Embryonic facial prominence (tissue), 1 donor: Measurements from ENCODE around the gene SHBG.
A peak's percentile ranks its signal among the peaks of the same experiment; 100 is the strongest.

Experiments used
- DNase-seq: peaks from one replicate; pipeline ENCODE4 v3.0.0-alpha.2; 2016; ENCODE audit errors: extremely low spot score

The SHBG gene

DNA sequence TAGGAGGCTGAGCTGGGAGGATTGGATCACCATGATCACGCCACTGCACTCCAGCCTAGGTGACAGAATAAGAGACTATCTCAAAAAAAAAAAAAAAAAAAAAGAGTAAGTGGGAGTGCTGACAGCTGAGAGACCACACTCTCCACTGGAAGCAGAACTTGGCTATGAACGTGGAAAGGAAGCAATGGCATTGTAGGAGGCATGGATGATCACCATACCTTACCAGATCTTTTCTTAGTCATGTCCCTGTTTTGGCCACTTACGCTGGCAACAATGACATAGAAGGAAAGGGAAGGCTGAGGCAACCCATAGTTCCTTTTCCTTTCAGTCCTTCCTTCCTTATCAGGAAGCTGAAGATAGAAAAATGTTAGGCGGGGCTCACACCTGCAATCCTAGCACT lies 17.1 kb downstream of the SHBG start:
- DNase-seq: no peak

DNA sequence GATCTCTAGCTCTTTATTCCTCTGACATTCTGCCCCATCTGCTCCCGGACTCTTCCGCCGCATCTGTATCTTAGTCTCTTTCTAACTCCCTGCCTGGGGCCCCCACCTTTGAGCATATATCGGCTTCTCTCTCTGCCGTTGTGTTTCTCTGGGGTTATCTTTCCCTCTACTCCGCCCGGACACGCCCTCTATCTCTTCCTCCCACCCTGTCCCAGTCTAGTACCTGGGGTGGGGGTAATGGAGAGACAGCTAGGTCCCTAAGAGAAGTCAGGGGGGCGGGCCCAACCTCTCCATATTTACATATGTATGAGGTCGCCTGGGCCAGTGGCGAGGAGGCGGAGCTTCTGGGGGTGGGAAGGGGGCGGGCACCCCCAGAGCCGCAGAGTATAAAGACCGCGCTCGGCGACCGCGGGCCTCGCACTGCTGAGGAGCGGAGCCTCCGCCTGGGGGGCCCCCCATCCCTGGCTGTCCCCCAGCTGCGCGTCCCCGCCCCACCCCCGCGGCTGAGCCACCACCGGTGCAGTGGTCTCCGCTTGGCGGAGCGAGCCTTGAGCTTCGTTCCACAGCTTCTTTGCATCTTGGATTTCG lies 20.7 kb downstream of the SHBG start, which contains the start of gene ATP1B2:
Gene ATP1B2, plus strand, starts transcription at position 418 of the 588 bp plus-strand sequence. CDS start 593 bp downstream, outside the sequence.
- peak; percentile 50 for DNase-seq

DNA sequence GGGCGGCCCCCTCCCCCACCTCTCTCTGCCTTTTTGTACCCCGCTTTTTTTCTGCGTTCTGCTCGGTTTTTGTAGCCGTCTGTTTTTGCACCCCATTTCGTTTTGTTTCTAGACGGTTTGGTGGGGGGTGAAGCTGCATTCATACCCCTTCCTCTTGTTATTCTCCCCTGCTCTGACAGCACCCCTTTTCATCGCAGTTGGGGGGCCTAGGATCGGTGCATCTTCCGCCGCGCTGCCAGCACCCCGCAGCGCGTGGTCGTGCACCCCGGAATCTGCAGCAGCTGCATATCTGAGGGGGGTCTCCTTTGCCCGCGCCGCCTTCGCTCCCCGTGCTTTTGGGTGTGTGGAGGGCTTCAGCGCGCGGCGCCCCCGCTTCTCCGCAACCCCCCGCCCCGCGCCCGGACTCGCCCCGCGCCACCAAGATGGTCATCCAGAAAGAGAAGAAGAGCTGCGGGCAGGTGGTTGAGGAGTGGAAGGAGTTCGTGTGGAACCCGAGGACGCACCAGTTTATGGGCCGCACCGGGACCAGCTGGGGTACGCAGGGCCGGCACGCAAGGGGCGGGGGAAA lies 21.2 kb downstream of the SHBG start:
- DNase-seq: no peak

DNA sequence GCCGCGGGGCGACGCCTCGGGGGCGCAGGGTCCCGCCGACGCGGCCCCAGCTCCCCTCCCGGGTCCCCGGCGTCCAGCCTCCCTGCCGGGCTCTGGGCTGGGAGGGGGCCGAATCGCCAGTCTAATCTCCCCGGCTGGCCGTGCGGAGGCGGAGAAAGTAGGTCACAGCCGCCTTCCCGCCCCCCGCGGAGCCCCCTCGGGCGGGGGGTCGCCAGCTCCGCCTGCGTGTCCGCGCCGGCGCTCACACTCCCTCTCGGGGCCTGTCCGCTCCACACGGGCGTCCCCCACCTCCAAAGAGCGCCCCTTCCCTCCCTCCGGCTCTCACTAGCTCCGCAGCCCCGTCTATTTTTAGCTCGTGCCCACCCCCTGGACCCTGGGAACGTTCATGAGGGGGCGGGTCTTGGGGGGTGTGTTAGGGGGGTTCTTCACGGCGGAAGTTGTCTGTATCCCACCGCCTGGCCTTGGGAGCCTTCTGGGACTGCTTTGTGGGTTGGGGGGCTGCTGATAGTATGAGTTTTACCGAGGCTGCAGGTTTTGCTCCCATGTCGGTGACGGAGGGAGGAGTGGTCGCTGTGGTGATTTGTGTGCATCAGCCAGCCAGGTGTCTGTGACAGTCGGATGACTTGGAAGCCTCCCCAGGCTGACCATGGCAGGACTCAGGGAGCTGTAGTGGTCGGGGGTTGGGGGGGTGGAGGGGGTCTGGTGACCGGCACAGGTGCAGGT lies 21.9 kb downstream of the SHBG start:
- no peak for DNase-seq

DNA sequence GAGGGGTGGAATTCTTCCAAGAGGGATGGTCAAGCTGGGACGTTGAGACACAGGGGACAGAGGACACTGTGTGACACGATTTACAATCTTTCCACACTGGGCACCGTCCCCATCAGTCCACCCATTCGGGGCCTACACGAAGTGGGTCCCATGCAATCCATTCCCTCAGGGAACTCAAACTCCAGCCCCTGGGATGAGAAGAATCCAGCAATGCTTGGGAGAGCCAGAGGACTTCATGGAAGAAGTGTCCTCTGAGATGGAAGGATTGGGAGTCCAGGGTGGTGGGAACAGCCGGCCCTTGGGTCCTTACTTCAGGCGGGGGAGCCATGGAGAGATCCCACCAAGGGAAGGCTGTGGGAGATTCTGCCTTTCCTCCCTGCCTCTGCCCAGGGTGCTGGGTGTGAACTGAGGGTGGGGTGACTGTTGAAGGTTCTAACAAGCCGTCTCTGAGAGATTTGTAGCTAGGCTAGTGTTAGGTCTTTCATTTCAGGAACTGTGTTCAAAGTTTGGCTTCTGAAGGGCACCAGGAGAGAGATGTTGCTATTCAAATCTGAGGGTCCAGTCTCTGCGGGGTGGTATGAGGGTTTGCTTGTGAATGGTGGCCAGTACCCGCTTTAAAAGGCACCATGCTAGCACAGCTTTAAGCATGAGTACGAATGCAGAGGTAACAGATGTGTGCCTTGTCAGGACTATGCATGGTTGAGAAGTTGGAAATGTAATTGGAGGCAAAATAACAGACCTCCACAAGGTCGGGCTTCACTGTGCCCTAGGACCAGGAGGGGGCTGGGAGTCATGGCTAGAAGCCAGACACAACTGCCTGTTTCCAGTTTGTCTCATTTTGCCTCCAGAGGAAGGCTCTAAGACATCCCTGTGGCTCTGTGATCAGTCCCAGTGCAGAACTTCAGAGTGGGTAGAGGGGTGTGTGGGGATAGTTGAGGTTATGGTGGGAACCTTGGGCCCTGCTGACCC lies 22.7 kb downstream of the SHBG start:
- no peak for DNase-seq

DNA sequence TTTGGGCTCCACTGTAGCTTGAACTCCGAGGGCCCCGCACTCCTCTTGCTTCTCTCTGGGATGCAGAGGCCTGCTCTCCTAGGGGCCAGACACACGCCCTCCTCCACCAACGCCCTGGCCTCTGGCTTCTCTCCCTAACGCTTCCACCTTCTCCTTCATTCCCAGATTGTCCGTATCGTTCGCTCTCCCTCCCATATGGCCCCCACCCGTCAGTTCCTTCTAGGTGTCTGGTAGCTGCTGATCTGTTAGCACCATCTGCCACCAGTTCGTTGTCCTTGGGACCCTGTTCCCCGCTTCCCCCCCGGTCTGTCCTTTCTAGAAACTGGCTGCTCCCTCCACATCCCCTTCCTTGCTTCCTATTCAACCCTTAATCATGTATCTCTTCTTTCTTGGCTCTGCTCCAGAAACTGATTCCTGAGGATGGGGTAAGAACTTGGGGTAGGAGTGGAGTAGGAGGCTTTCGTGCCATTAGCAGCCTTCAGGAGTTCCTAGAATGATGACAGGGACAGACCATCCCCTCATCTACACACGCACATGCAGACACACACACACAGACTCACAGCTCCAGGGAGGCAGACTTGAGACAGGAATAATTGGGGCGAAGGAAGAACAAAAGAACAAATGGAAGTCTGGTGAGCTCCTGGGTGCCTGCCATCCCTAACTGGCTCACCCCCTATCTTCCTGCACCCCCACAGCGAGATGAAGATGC lies 25.1 kb downstream of the SHBG start:
- no peak for DNase-seq

DNA sequence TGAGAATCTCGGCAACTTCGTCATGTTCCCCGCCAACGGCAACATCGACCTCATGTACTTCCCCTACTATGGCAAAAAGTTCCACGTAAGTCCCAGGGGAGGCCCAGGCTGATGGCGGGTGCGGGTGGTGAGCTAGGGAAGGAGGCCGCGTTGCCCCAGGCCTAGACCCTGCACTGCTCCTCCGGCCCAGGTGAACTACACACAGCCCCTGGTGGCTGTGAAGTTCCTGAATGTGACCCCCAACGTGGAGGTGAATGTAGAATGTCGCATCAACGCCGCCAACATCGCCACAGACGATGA lies 25.6 kb downstream of the SHBG start:
- no peak for DNase-seq

DNA sequence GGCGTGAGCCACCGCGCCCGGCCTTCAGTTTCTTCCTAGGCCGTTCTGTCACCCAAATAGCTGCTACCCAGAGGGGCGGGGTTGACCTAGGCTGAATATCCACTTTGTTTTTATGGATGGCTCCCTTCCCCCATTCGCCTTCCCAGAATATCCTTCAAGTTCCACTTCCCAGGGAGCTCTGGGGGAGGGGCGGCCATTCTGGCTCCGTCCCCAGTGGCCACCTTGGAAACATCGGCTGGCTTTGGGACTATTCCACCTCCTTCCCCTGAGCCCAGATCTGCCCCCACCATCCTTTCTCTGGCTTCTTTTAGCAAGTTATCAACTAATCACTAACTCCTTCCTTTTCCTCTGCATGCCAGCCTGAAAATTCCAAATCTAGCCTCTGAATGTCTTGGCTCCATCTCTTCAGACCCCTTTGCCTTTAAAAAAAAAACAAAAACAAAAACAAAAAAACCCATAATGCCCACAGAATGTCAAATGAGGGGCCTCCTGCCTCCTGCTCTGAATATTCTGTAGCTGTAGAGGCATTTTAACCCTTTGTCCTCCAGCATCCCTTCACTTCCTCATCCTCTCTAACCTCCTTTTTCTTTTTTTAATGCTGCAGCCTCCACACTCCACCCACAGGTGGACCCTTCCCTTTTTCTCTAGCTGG lies 27.1 kb downstream of the SHBG start:
- DNase-seq: no peak

DNA sequence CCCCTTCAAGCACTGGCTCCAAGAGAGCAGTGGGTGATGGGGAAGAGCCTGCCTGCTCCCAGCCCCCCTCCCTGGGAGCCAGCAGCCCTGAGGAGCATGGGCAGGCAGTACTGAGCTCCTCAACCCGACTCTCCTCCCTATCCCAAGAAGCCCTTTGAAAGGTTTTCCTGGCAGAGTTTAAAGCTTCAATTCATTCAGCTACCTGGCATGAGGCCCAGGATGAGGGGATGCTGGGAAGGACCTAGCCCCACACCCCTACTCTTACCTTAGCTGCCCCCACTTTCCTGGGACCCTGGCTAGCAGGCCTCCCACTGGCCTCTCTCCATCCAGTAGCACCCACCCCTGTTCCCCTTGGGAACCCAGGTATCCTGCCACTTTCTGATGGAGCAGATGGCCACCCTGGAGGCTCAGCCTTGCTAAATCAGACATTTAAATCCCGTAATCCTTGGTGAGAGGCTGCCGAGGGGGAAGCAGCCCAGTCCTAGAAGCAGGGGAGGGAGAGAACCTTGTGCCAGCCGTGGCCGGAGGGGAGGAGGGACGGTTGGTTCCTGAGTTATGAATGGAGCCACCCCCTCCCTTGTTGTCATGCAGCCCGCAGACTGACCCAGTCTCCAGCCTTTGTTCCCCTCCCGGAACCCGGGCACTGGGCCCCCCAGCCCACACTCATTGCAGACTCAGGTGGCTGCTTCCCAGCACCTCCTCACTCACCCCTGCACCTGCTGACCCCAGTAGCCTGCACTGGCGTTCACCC lies 37.9 kb downstream of the SHBG start:
- no peak for DNase-seq

DNA sequence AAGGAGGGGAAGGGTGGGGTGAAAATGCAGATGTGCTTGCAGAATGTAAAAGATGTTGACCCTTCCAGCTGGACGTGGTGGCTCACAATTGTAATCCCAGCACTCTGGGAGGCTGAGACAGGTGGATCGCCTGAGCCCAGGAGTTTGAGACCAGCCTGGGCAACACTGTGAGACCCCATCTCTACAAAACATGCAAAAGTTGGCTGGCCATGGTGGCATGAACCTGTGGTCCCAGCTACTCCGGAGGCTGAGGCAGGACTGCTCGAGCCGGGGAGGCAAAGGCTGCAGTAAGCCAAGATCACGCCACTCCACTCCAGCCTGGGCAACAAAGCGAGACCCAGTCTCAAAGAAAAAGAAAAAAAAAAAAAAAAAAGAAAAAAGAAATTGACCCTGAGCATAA lies 38.5 kb downstream of the SHBG start:
- no peak for DNase-seq

DNA sequence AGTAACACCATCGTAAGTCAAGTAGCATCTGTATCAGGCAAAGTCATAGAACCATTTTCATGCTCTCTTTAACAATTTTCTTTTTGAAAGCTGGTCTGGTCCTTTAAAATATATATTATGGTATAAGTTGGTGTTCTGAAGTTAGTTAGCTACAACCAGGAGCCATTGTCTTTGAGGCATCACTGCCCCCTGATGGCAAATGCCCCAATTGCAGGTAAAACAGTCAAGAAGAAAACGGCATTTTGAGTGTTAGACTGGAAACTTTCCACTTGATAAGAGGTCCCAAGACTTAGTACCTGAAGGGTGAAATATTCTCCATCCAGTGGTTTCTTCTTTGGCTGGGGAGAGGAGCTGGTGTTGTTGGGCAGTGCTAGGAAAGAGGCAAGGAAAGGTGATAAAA lies 43.3 kb downstream of the SHBG start:
- DNase-seq: no peak

DNA sequence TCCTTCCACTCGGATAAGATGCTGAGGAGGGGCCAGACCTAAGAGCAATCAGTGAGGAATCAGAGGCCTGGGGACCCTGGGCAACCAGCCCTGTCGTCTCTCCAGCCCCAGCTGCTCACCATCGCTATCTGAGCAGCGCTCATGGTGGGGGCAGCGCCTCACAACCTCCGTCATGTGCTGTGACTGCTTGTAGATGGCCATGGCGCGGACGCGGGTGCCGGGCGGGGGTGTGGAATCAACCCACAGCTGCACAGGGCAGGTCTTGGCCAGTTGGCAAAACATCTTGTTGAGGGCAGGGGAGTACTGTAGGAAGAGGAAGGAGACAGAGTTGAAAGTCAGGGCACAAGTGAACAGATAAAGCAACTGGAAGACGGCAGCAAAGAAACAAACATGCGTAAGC lies 45.0 kb downstream of the SHBG start:
- DNase-seq: no peak

DNA sequence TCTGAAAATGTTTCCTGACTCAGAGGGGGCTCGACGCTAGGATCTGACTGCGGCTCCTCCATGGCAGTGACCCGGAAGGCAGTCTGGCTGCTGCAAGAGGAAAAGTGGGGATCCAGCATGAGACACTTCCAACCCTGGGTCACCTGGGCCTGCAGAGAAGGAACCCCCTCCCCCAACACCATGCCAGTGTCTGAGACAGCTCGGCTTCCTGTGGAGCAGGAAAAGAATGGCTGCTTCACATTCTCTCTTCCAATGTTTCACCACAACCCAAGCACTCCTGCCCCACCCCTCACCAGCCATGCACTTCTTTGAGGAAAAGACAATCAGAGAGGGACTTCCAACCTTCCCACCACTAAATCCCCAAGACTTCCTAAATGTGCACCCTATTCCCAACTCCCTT lies 46.6 kb downstream of the SHBG start:
- DNase-seq: no peak

DNA sequence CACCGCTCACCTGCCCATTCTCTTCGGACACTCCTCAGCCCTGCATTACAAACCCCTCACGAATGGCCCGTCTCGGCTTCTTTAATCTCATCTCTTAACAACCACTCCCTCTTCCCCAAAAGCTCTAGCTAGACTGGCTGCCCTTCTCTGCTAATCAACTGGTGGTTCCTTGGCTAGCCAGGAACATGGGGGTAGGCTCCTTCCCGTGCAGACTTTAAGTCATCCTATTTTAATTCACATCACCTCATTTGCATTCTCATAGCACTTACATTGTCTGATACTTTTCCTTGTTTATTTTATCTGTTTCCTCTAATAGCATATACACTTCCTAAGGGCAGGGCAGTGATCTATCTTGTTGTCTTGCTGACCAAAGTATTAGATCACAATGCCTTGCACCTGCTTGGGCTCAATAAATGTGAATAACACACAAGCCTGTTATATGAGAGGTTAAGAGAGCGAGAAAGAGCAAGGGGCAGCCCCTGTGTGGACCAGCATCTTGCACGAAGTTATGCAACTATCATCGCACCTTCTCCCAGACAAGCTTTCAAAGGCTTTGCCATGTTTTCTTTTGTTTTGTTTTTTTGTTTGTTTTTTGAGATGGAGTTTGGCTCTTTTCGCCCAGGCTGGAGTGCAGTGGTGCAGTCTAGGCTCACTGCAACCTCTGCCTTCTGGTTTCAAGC lies 47.6 kb downstream of the SHBG start:
- DNase-seq: no peak
